ENCODE data around the gene APPBP2. TPM values are rescaled to one million over a fixed set of nuclear protein-coding genes. Genes with fewer than 3 reads are reported as not detected.
"Not testable (repeated sequence)": the region's sequence is repeated elsewhere in the genome, so short reads cannot be mapped to it uniquely, and the experiment has no call there.

APPBP2 gene
- polyA plus RNA-seq (ENCODE audit: insufficient read length in 12 of 12) = 10 to 100 TPM in 11 of 12 donors, not detected in 1; 28.9 to 40.9 (median 36.7) TPM
- long read RNA-seq, donor 1, full-length matches to known transcripts = 1 of 1 reads
- long read RNA-seq, donor 1, partial matches to known transcripts = 0 of 1 reads
- long read RNA-seq, donor 1, other reads (novel, unspliced or antisense) = 0 of 1 reads
- long read RNA-seq, donor 2, full-length matches to known transcripts = 11 of 11 reads
- long read RNA-seq, donor 2, partial matches to known transcripts = 0 of 11 reads
- long read RNA-seq, donor 2, other reads (novel, unspliced or antisense) = 0 of 11 reads
- long read RNA-seq, donor 3, full-length matches to known transcripts = 3 of 3 reads
- long read RNA-seq, donor 3, partial matches to known transcripts = 0 of 3 reads
- long read RNA-seq, donor 3, other reads (novel, unspliced or antisense) = 0 of 3 reads
- long read RNA-seq, donor 4, full-length matches to known transcripts = 2 of 2 reads
- long read RNA-seq, donor 4, partial matches to known transcripts = 0 of 2 reads
- long read RNA-seq, donor 4, other reads (novel, unspliced or antisense) = 0 of 2 reads
- long read RNA-seq, donor 5, full-length matches to known transcripts = 11 of 11 reads
- long read RNA-seq, donor 5, partial matches to known transcripts = 0 of 11 reads
- long read RNA-seq, donor 5, other reads (novel, unspliced or antisense) = 0 of 11 reads
- long read RNA-seq, donor 6, full-length matches to known transcripts = 5 of 5 reads
- long read RNA-seq, donor 6, partial matches to known transcripts = 0 of 5 reads
- long read RNA-seq, donor 6, other reads (novel, unspliced or antisense) = 0 of 5 reads
- long read RNA-seq, donor 7, full-length matches to known transcripts = 4 of 4 reads
- long read RNA-seq, donor 7, partial matches to known transcripts = 0 of 4 reads
- long read RNA-seq, donor 7, other reads (novel, unspliced or antisense) = 0 of 4 reads
- long read RNA-seq, donor 8, full-length matches to known transcripts = 9 of 9 reads
- long read RNA-seq, donor 8, partial matches to known transcripts = 0 of 9 reads
- long read RNA-seq, donor 8, other reads (novel, unspliced or antisense) = 0 of 9 reads
- long read RNA-seq, donor 9, full-length matches to known transcripts = 4 of 4 reads
- long read RNA-seq, donor 9, partial matches to known transcripts = 0 of 4 reads
- long read RNA-seq, donor 9, other reads (novel, unspliced or antisense) = 0 of 4 reads
- long read RNA-seq, donor 10, full-length matches to known transcripts = 3 of 3 reads
- long read RNA-seq, donor 10, partial matches to known transcripts = 0 of 3 reads
- long read RNA-seq, donor 10, other reads (novel, unspliced or antisense) = 0 of 3 reads
- long read RNA-seq, donor 11, full-length matches to known transcripts = 7 of 7 reads
- long read RNA-seq, donor 11, partial matches to known transcripts = 0 of 7 reads
- long read RNA-seq, donor 11, other reads (novel, unspliced or antisense) = 0 of 7 reads

GRCh38 chr17:60525685-60526514 is at the start of gene APPBP2:
APPBP2 (minus strand) TSS chr17:60526242; CDS start chr17:60525931, 311 bp downstream.
- peak; percentile 94 for DNase-seq

- DNase-seq = peak; percentile 6
Observed at GRCh38 chr17:60573236-60574051, 47.4 kb upstream of the APPBP2 start.

DNA sequence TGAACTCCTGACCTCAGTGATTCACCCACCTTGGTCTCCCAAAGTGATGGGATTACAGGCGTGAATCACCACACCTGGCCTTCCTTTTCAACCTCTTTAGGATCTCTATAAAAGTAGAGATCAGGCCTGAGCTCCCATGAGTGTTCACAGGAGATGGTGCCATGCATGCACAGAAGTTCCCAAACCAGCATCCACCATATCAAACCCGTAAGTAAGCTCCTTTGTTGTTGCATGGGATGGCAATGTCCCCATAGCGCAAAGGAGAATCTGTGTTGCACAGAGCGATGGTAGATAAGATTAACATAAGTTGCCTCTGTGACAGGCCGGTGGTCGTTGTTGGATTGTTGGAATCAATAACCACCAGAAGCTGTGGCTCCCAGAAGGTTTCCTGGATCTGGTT is 39.2 kb upstream of the APPBP2 start:
- no peak for DNase-seq

DNA sequence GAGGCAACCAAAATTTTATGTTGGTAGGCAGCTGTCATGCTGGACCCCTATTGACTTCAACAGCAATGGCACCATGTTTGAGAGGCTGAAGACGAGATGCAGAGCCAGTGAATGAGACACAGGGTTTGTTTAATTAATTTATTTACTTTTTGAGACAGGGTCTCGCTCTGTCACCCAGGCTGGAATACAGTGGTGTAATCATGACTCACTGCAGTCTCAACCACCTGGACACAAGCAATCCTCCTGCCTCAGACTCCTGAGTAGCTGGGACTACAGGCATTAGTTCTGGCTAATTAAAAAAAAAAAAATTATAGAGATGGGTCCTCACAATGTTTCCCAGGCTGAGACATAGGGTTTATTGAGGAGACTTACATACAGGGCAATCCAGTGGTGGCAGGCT is 37.7 kb upstream of the APPBP2 start:
- no peak for DNase-seq

DNA sequence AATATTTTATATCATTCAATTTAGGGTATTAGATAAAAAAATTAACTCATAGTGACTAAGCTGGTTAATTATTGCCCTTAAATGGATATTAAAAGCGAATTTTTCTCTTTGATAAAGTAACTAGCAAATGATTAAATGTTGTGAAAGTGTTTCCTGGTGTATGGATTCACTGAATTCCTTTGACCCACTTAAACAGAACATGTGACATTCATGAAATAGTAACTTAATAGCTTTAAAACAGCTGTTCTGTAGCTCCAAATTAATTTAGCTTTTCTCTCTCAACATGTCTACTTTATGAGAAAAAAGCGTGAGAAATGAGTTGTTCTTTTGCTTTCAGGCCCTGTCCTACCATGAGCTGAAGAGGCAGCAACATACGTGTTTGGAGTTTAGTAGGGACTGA is 36.4 kb upstream of the APPBP2 start:
- DNase-seq = no peak

- DNase-seq = no peak
Observed at GRCh38 chr17:60560860-60561257, 34.8 kb upstream of the APPBP2 start.

DNA sequence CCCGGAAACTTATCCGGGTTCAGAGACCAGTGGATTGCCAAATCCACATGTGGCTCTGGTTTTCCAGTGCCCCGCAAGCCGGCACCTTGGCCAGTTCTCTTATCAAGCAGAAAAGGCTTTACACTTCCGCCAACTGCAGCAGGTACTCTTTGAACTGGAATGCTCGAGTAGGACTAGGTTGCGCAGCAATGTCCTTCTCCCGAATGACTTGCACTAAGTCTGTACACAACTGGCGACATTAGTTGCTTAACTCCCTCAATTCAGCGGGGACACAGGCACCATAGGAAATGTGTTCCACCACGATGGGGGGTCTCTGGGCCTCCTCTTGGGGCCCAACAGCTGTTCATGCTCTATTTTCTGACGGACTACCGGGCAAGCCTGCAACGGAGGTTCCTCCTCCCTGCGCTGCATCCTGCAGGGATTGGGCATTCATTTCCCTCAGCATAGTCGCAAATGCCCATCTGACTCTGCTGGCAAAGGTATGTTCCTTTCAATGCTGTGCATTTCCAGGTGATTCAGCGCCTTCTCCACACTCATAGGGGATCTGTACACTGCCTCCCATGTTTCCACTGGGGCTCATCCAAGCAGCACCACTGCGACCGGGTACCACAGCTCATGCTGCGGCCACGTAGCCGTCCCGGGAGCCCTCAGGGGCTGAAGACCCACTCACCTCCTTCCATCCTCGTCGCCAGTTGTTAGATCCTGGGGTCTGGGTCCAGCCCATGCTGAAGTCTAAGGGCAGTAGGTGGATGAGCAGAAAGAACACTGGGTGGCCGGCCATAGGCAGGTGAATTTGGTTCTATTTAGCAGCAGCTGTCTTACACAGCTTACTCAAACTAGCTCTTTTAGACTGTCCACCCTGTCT is 34.2 kb upstream of the APPBP2 start:
- DNase-seq = no peak

DNA sequence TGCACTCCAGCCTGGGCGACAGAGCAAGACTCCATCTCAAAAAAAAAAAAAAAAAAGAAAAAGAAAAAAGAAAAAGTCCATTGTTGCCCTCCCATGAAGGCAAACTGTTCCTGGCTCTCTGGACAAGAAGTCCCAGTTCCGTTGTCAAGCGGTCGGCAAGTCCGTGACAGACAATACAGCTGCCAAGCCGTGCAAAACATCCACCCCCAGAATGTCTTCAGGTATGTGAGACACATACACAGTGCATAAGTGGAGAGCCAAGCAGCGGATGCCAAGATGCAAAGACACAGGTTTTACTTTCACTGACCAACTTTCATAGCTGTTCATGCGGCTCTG is 33.6 kb upstream of the APPBP2 start:
- DNase-seq = no peak

- DNase-seq = no peak
Observed at GRCh38 chr17:60557805-60558204, 31.8 kb upstream of the APPBP2 start.

DNA sequence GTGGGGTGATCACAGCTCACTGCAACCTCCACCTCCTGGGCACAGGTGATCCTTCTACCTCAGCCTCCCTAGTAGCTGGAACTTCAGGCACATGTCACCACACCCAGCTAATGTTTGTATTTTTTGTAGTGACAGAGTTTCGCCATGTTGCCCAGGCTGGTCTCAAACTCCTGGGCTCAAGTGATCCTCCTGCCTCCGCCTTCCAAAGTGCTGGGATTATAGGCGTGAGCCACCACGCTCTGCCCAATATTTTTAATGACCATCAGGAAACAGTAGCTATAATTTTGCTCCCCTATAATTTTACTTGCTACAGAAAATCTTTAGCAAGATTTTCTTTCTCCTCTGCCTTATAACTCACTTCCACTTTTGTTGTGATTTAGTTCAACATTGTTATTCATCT is 29.7 kb upstream of the APPBP2 start:
- no peak for DNase-seq

GRCh38 chr17:60554377-60554788 is 28.3 kb upstream of the APPBP2 start:
- no peak for DNase-seq

GRCh38 chr17:60552255-60552654 is 26.2 kb upstream of the APPBP2 start:
- not testable (repeated sequence) for DNase-seq

- DNase-seq = no peak
Observed at GRCh38 chr17:60548990-60549389, 22.9 kb upstream of the APPBP2 start.

DNA sequence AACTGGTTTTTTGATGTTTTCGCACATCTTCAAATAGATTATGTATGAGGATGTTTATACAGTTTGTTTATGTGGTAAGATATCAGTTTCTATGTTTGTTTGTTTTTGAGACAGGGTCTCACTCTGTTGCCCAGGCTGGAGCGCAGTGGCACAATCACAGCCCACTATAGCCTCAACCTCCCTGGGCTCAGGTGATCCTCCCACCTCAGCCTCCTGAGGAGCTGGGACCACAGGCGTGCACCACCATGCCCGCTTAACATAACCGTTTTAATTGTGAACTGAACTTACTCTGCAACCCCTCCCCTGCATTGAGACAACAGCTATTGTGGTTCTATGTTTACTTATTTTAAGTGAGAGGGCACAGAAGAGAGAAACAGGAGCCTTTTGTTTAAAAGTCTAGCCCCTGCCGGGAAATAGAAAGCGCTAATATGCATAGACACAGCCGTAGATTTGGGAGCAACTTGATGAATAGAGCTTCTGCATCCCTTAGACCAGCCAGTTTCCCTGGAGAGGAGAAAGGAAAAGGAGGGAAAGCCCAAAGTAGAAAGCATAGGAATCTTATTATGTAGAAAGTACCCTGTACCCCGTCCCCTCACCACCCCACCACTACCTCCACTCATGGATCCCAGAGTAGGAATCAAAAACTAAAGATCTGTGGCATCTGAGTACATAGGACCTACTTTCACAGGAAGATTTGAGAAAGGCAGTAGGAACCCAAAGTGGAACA is 19.6 kb upstream of the APPBP2 start:
- DNase-seq = no peak

GRCh38 chr17:60542071-60542470 is 16.0 kb upstream of the APPBP2 start:
- DNase-seq = no peak

- no peak for DNase-seq
Observed at GRCh38 chr17:60540460-60540859, 14.4 kb upstream of the APPBP2 start.

- no peak for DNase-seq
Observed at GRCh38 chr17:60539807-60540206, 13.8 kb upstream of the APPBP2 start.

DNA sequence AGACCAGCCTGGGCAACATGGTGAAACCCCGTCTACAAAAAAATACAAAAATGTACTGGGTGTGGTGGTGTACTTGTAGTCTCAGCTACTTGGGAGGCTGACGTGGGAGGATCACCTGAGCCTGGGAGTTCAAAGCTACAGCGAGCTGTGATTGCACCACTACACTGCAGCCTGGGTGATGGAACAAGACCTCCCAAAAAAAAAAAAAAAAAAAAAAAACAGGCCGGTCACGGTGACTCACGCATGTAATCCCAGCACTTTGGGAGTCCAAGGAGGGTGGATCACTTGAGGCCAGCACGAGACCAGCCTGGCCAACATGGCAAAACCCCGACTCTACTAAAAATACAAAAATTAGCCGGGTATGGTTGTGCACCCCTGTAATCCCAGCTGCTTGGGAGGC is 12.7 kb upstream of the APPBP2 start:
- no peak for DNase-seq

All from muscle of arm (tissue), 14 donors.